ENCODE results near the gene STX7.

DNA sequence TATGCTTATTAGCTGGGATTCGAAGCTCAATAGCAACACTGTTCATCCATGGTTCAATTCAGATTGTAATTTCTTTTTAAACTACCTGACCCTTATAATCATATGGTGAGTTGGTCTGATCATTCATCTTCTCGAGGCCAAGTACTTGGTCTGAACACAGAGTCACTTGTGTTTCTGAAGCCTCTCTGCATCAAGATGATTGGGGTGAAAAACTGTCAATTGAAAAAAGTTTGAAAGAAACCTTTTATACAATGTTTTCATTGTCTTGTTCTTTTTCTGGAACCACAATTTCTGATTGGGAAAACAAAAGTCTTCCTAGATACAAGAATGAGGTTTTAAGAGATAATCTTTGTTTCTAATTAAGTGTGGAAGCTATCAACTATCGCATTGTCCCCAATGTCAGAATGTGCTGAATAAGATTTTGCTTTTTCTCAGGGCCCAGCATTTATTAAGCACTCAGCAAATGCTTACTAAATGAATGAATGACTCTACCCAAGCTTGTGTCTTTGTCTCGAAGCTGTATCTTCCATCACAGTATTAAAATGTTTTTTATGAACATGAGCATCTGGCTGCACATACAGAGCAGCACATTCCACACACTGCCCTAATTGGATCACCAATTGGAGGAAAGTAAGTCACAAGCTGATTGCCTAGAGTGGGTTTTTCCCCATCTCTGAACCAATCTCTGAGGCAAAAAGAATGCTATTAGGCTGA is 66.6 kb downstream of the STX7 start:
- no peak for TF ChIP-seq POLR2A (IDR thresholded peaks at IDR 0.05)
- TF ChIP-seq, protein P1, sequence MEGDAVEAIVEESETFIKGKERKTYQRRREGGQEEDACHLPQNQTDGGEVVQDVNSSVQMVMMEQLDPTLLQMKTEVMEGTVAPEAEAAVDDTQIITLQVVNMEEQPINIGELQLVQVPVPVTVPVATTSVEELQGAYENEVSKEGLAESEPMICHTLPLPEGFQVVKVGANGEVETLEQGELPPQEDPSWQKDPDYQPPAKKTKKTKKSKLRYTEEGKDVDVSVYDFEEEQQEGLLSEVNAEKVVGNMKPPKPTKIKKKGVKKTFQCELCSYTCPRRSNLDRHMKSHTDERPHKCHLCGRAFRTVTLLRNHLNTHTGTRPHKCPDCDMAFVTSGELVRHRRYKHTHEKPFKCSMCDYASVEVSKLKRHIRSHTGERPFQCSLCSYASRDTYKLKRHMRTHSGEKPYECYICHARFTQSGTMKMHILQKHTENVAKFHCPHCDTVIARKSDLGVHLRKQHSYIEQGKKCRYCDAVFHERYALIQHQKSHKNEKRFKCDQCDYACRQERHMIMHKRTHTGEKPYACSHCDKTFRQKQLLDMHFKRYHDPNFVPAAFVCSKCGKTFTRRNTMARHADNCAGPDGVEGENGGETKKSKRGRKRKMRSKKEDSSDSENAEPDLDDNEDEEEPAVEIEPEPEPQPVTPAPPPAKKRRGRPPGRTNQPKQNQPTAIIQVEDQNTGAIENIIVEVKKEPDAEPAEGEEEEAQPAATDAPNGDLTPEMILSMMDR (IDR thresholded peaks at IDR 0.05): no peak
